Nephron (organoid): ENCODE data around the gene WASL.

Source experiments
- H3K27ac Mint-ChIP-seq, 3 experiments: 2 replicates each; pipeline ENCODE4 v1.8.0; 2020; ENCODE audit warnings: mixed read lengths in 3 of 3, mild to moderate bottlenecking in 2 of 3, moderate library complexity in 1 of 3
- H3K27me3 Mint-ChIP-seq: 2 replicates; pipeline ENCODE4 v1.8.0; 2021; ENCODE audit warnings: low read depth, mild to moderate bottlenecking, moderate library complexity, mixed read lengths
- H3K36me3 Mint-ChIP-seq: 2 replicates; pipeline ENCODE4 v1.8.0; 2020; ENCODE audit warnings: low read depth, mixed read lengths
- H3K4me1 Mint-ChIP-seq: 2 replicates; pipeline ENCODE4 v1.8.0; 2020; ENCODE audit warnings: mixed read lengths
- H3K4me3 Mint-ChIP-seq, 3 experiments: 2 replicates each; pipeline ENCODE4 v1.8.0; 2020; ENCODE audit warnings: mild to moderate bottlenecking in 3 of 3, mixed read lengths in 3 of 3, moderate library complexity in 2 of 3
- H3K9me3 Mint-ChIP-seq: 2 replicates; pipeline ENCODE4 v1.8.0; 2020; ENCODE audit warnings: mixed read lengths
- CTCF ChIP-seq, 3 experiments: fragments of 200-600 bp; sonication (generic); IDR thresholded peaks; one replicate each; pipeline ENCODE4 v1.5.0; 2021; ENCODE audit warnings: antibody characterized with exemption in 3 of 3; ENCODE audit not compliant: unreplicated experiment in 3 of 3

WASL gene

GRCh38 chr7:123761729-123762128 is 12.9 kb upstream of the WASL start:
- Mint-ChIP-seq H3K9me3 (no peaks in the 10 kb centered on the region), H3K4me1 (no peaks in the 10 kb centered on the region), H3K36me3 (no peaks in the 10 kb centered on the region), H3K27ac (no peak overlapping the region), H3K27me3 (no peaks in the 10 kb centered on the region), H3K4me3 (no peak overlapping the region)
- TF ChIP-seq CTCF (IDR thresholded peaks at IDR 0.05; ENCODE audit: unreplicated experiment in 3 of 3): no peak

- no peaks in the 10 kb centered on the region for H3K36me3 Mint-ChIP-seq
- no peak for TF ChIP-seq CTCF (IDR thresholded peaks at IDR 0.05; ENCODE audit: unreplicated experiment in 3 of 3)
- no peak overlapping the region for H3K4me3 Mint-ChIP-seq
- H3K9me3 Mint-ChIP-seq: no peaks in the 10 kb centered on the region
- H3K4me1 Mint-ChIP-seq: peaks cover 10% of the 10 kb centered on the region
- H3K27me3 Mint-ChIP-seq: no peaks in the 10 kb centered on the region
- H3K27ac Mint-ChIP-seq: no peak overlapping the region
Measured at GRCh38 chr7:123757095-123757494, 8.3 kb upstream of the WASL start.

- Mint-ChIP-seq H3K27me3 (no peaks in the 10 kb centered on the region), H3K27ac (no peak overlapping the region), H3K36me3 (no peaks in the 10 kb centered on the region), H3K4me3 (no peak overlapping the region), H3K4me1 (peaks cover 22% of the 10 kb centered on the region), H3K9me3 (no peaks in the 10 kb centered on the region)
- TF ChIP-seq CTCF (IDR thresholded peaks at IDR 0.05; ENCODE audit: unreplicated experiment in 3 of 3): no peak
Measured at GRCh38 chr7:123755338-123755737, 6.5 kb upstream of the WASL start.

GRCh38 chr7:123754271-123754871 is 5.6 kb upstream of the WASL start:
- H3K4me1 Mint-ChIP-seq: peaks cover 23% of the 10 kb centered on the region
- peak overlapping the region in 2 of 3 experiments; percentile 1 to 50 for H3K27ac Mint-ChIP-seq
- H3K9me3 Mint-ChIP-seq: no peaks in the 10 kb centered on the region
- H3K27me3 Mint-ChIP-seq: no peaks in the 10 kb centered on the region
- no peak overlapping the region for H3K4me3 Mint-ChIP-seq
- no peaks in the 10 kb centered on the region for H3K36me3 Mint-ChIP-seq
- no peak for TF ChIP-seq CTCF (IDR thresholded peaks at IDR 0.05; ENCODE audit: unreplicated experiment in 3 of 3)

GRCh38 chr7:123752534-123752933 is 3.7 kb upstream of the WASL start:
- Mint-ChIP-seq H3K9me3 (no peaks in the 10 kb centered on the region), H3K36me3 (no peaks in the 10 kb centered on the region), H3K27ac (peak overlapping the region; percentile 98 to 99 (median 98)), H3K27me3 (no peaks in the 10 kb centered on the region), H3K4me1 (peaks cover 23% of the 10 kb centered on the region), H3K4me3 (peak overlapping the region in 2 of 3 experiments; percentile 64 to 86)
- TF ChIP-seq CTCF (IDR thresholded peaks at IDR 0.05; ENCODE audit: unreplicated experiment in 3 of 3): no peak

GRCh38 chr7:123751821-123752220 is 3.0 kb upstream of the WASL start:
- peak overlapping the region; percentile 98 to 99 (median 98) for H3K27ac Mint-ChIP-seq
- no peaks in the 10 kb centered on the region for H3K36me3 Mint-ChIP-seq
- peaks cover 23% of the 10 kb centered on the region for H3K4me1 Mint-ChIP-seq
- TF ChIP-seq CTCF (IDR thresholded peaks at IDR 0.05; ENCODE audit: unreplicated experiment in 3 of 3): no peak
- H3K9me3 Mint-ChIP-seq: no peaks in the 10 kb centered on the region
- no peaks in the 10 kb centered on the region for H3K27me3 Mint-ChIP-seq
- peak overlapping the region; percentile 65 to 86 (median 78) for H3K4me3 Mint-ChIP-seq
